ENCODE data around the gene SHPK. TPM values are rescaled to one million over a fixed set of nuclear protein-coding genes. Genes with fewer than 3 reads are reported as not detected.

Gene SHPK
- total RNA-seq, 1 donor from 2014 or later, result 17.7 TPM

Other genes with a start within 250 kb of the SHPK start
- gene OR3A2, start 249.9 kb downstream of the SHPK start, total RNA-seq, result 1.2 TPM
- gene OR1E1, start 237.8 kb downstream of the SHPK start, total RNA-seq, result not detected
- not detected for gene OR3A3, start 224.9 kb downstream of the SHPK start, total RNA-seq
- not detected for gene OR1E2, start 202.4 kb downstream of the SHPK start, total RNA-seq
- gene SPATA22, start 164.4 kb downstream of the SHPK start, total RNA-seq, result not detected
- gene ASPA, start 160.3 kb downstream of the SHPK start, total RNA-seq, result 10.1 TPM
- 1.2 TPM for gene TRPV3, start 78.4 kb downstream of the SHPK start, total RNA-seq
- 6.7 TPM for gene TRPV1, start 26.8 kb downstream of the SHPK start, total RNA-seq
- gene CTNS, start 510 bp upstream of the SHPK start, total RNA-seq, result 21.6 TPM
- 96.6 TPM for gene TAX1BP3, start 32.3 kb upstream of the SHPK start, total RNA-seq
- gene EMC6, start 32.6 kb upstream of the SHPK start, total RNA-seq, result 34.7 TPM
- gene P2RX5, start 59.9 kb upstream of the SHPK start, total RNA-seq, result 0.29 TPM
- gene HASPIN, start 87.7 kb upstream of the SHPK start, total RNA-seq, result 0.16 TPM
- gene ITGAE, start 164.9 kb upstream of the SHPK start, total RNA-seq, result 19.8 TPM
- gene NCBP3, start 210.0 kb upstream of the SHPK start, total RNA-seq, result 27.5 TPM